Dedifferentiated amniotic fluid mesenchymal stem cell (primary cell): ENCODE data around the gene FBXO31.

Experiments
- DNase-seq: peaks from one replicate; pipeline ENCODE4 v3.0.0-alpha.2; 2016; ENCODE audit errors: extremely low spot score

Gene FBXO31

GRCh38 chr16:87279094-87279658 is 104.4 kb downstream of the FBXO31 start:
- no peak for DNase-seq

- peak; percentile 75 for DNase-seq
These were observed 105.1 kb downstream of the FBXO31 start for GRCh38 chr16:87278191-87279093.
